Inflammatory macrophage treated with lipopolysaccharide for 1 hour (primary cell): ENCODE data around the gene FBN2.

Source experiments
- DNase-seq, 2 donors: peaks; one replicate each; pipeline ENCODE4 v3.0.0-alpha.2; 2020 to 2022

Gene FBN2

GRCh38 chr5:128287740-128288139 is 250.3 kb downstream of the FBN2 start:
- DNase-seq = no peak

GRCh38 chr5:128284236-128284635 is 253.8 kb downstream of the FBN2 start:
- no peak for DNase-seq

- no peak for DNase-seq
Observed at GRCh38 chr5:128279345-128279744, 258.7 kb downstream of the FBN2 start.

- DNase-seq = no peak
Observed at GRCh38 chr5:128276537-128277216, 261.4 kb downstream of the FBN2 start.

- DNase-seq = no peak
Observed at GRCh38 chr5:128274441-128274840, 263.6 kb downstream of the FBN2 start.

GRCh38 chr5:128273736-128274135 is 264.3 kb downstream of the FBN2 start:
- no peak for DNase-seq

- DNase-seq = peak in 1 of 2 donors; percentile 15
Observed at GRCh38 chr5:128271859-128272464, 266.1 kb downstream of the FBN2 start.

- no peak for DNase-seq
Observed at GRCh38 chr5:128271071-128271470, 267.0 kb downstream of the FBN2 start.

- no peak for DNase-seq
Observed at GRCh38 chr5:128264564-128265360, 273.3 kb downstream of the FBN2 start.

- DNase-seq = no peak
Observed at GRCh38 chr5:128263357-128263756, 274.7 kb downstream of the FBN2 start.

GRCh38 chr5:128262911-128263310 is 275.1 kb downstream of the FBN2 start:
- DNase-seq = no peak

- no peak for DNase-seq
Observed at GRCh38 chr5:128259607-128260021, 278.4 kb downstream of the FBN2 start.

- DNase-seq = no peak
Observed at GRCh38 chr5:128258372-128258771, 279.7 kb downstream of the FBN2 start.

- no peak for DNase-seq
Observed at GRCh38 chr5:128257076-128257475, 281.0 kb downstream of the FBN2 start.

- no peak for DNase-seq
Observed at GRCh38 chr5:128254789-128255188, 283.3 kb downstream of the FBN2 start.

- no peak for DNase-seq
Observed at GRCh38 chr5:128253880-128254279, 284.2 kb downstream of the FBN2 start.

GRCh38 chr5:128253161-128253560 is 284.9 kb downstream of the FBN2 start:
- no peak for DNase-seq

GRCh38 chr5:128252756-128253155 is 285.3 kb downstream of the FBN2 start:
- DNase-seq = no peak

GRCh38 chr5:128252196-128252595 is 285.8 kb downstream of the FBN2 start:
- DNase-seq = no peak

- no peak for DNase-seq
Observed at GRCh38 chr5:128245974-128246373, 292.1 kb downstream of the FBN2 start.

GRCh38 chr5:128243958-128244582 is 294.0 kb downstream of the FBN2 start:
- DNase-seq = no peak

GRCh38 chr5:128241051-128241695 is 296.9 kb downstream of the FBN2 start:
- no peak for DNase-seq

GRCh38 chr5:128237546-128237945 is 300.5 kb downstream of the FBN2 start:
- no peak for DNase-seq
